ENCODE measurements around the gene SDK2. TPM values are rescaled to one million over a fixed set of nuclear protein-coding genes. Genes with fewer than 3 reads are reported as not detected.

Gene SDK2
- polyA plus RNA-seq, 1 of the 3 experiments (the other 2 are of a cell fraction) = 0.02 TPM

GRCh38 chr17:73639322-73639721, 4.9 kb downstream of the SDK2 start (continued):
- TF ChIP-seq ZBTB33 (IDR thresholded peaks at IDR 0.05; ENCODE audit: borderline replicate concordance, low read depth) = no peak
- TF ChIP-seq SIN3A (IDR thresholded peaks at IDR 0.05; ENCODE audit: borderline replicate concordance, low read depth, low read length) = no peak

GRCh38 chr17:73638556-73638955, 5.7 kb downstream of the SDK2 start:
- Histone ChIP-seq H3K4me2 (no peak overlapping the region), H3K9me2 (no peaks in the 10 kb centered on the region), H3K27me3 (ENCODE audit: insufficient read depth) (peaks cover 15% of the 10 kb centered on the region), H3K9ac (no peak overlapping the region), H3K9me3 (no peaks in the 10 kb centered on the region), H3F3A (replicated peaks; ENCODE audit: insufficient read depth) (no peaks in the 10 kb centered on the region), H2AFZ (ENCODE audit: low read depth) (no peak overlapping the region), H3K4me3 (ENCODE audit: low read depth in 2 of 2, low read length in 1 of 2) (no peak overlapping the region), H3K79me2 (ENCODE audit: insufficient read depth) (no peaks in the 10 kb centered on the region), H3K36me3 (replicated peaks in 1 of 2; ENCODE audit: control insufficient read depth in 1 of 2, insufficient read depth in 2 of 2, low read length in 1 of 2) (no peaks in the 10 kb centered on the region), H3K4me1 (ENCODE audit: control insufficient read depth in 1 of 2, insufficient read depth in 2 of 2, low read depth in 1 of 2, low read length in 1 of 2) (peaks cover 0 to 14% of the 10 kb centered on the region in 2 experiments; a peak in 1 of 4 replicates), H3K27ac (ENCODE audit: low read depth in 2 of 2, low read length in 1 of 2) (no peak overlapping the region), H4K20me1 (ENCODE audit: insufficient read depth) (no peaks in the 10 kb centered on the region)
- TF ChIP-seq TAF1 (IDR thresholded peaks at IDR 0.05; ENCODE audit: borderline replicate concordance, low read depth, low read length) (no peak), ELF1 (IDR thresholded peaks at IDR 0.05) (no peak), FOXJ3 (CRISPR knock-in tag; IDR thresholded peaks at IDR 0.05) (no peak), JUND (IDR thresholded peaks at IDR 0.05) (no peak), FOSL2 (IDR thresholded peaks at IDR 0.05; ENCODE audit: borderline replicate concordance, low read depth) (no peak)
- ChIA-PET CTCF (interaction anchor here (0.9 to 4.8 kb wide), 4 partner anchors 11 to 360 kb away, joined by 3 to 32 read pairs (median 3); no protein-coding TSS in a partner anchor), POLR2A (no interaction called here)
- peak; percentile 52 for DNase-seq
- WGBS (ENCODE audit: low lambda C conversion rate) = 52% methylated on average over 3 of the region's 3 CpGs

GRCh38 chr17:73637866-73638265, 6.4 kb downstream of the SDK2 start:
- no peak for DNase-seq
- H3K9ac ChIP-seq = no peak overlapping the region
- ChIA-PET CTCF (interaction anchor here (0.9 to 4.8 kb wide), 8 partner anchors 9 to 361 kb away, joined by 3 to 32 read pairs (median 3); no protein-coding TSS in a partner anchor), POLR2A (no interaction called here)
- TF ChIP-seq CHD2 (IDR thresholded peaks at IDR 0.05; ENCODE audit: low read length, partially characterized antibody) (no peak), NFIC (IDR thresholded peaks at IDR 0.05; ENCODE audit: borderline replicate concordance) (no peak), ZBTB33 (IDR thresholded peaks at IDR 0.05; ENCODE audit: borderline replicate concordance, low read depth) (no peak)
- H3K36me3 ChIP-seq (replicated peaks in 1 of 2; ENCODE audit: control insufficient read depth in 1 of 2, insufficient read depth in 2 of 2, low read length in 1 of 2) = no peaks in the 10 kb centered on the region
- no peak overlapping the region for H3K4me3 ChIP-seq (ENCODE audit: low read depth in 2 of 2, low read length in 1 of 2)
- WGBS (ENCODE audit: low lambda C conversion rate) = 41% methylated on average over 7 of the region's 8 CpGs
- H3K4me1 ChIP-seq (ENCODE audit: control insufficient read depth in 1 of 2, insufficient read depth in 2 of 2, low read depth in 1 of 2, low read length in 1 of 2) = peaks cover 0 to 7% of the 10 kb centered on the region in 2 experiments; a peak in 1 of 4 replicates
- H3K9me2 ChIP-seq = no peaks in the 10 kb centered on the region
- no peak overlapping the region for H3K27ac ChIP-seq (ENCODE audit: low read depth in 2 of 2, low read length in 1 of 2)
- no peaks in the 10 kb centered on the region for H3K9me3 ChIP-seq
- no peak overlapping the region for H3K4me2 ChIP-seq
- H2AFZ ChIP-seq (ENCODE audit: low read depth) = no peak overlapping the region
- H4K20me1 ChIP-seq (ENCODE audit: insufficient read depth) = no peaks in the 10 kb centered on the region
- no peaks in the 10 kb centered on the region for H3F3A ChIP-seq (replicated peaks; ENCODE audit: insufficient read depth)
- peaks cover 8% of the 10 kb centered on the region for H3K27me3 ChIP-seq (ENCODE audit: insufficient read depth)
- no peaks in the 10 kb centered on the region for H3K79me2 ChIP-seq (ENCODE audit: insufficient read depth)
